ENCODE data around the gene OR10A4.

OR10A4 gene

GRCh38 chr11:6919698-6920097 is 43.3 kb downstream of the OR10A4 start:
- no peak for TF ChIP-seq CTCF (IDR thresholded peaks at IDR 0.05; ENCODE audit: insufficient read depth, low read depth, low read length, missing control alignments)
- no peak overlapping the region for H3K4me3 ChIP-seq (ENCODE audit: low read length)
- DNase-seq (ENCODE audit: low read depth): no peak

- H3K4me3 ChIP-seq (ENCODE audit: low read length): no peak within 1 kb of the TSS
- DNase-seq (ENCODE audit: low read depth): no peak
- TF ChIP-seq CTCF (IDR thresholded peaks at IDR 0.05; ENCODE audit: insufficient read depth, low read depth, low read length, missing control alignments): no peak
Measured at GRCh38 chr11:6920702-6921101, 44.3 kb downstream of the OR10A4 start, which contains the start of gene OR2D3. Gene OR2D3, plus strand, starts transcription at chr11:6921002. Its CDS starts 0 bp downstream, at chr11:6921002.

GRCh38 chr11:6925007-6925577 is 48.7 kb downstream of the OR10A4 start:
- DNase-seq (ENCODE audit: low read depth): no peak
- no peak for TF ChIP-seq CTCF (IDR thresholded peaks at IDR 0.05; ENCODE audit: insufficient read depth, low read depth, low read length, missing control alignments)
- no peak overlapping the region for H3K4me3 ChIP-seq (ENCODE audit: low read length)

GRCh38 chr11:6925636-6926207 is 49.3 kb downstream of the OR10A4 start:
- H3K4me3 ChIP-seq (ENCODE audit: low read length): peak overlapping the region; percentile 73
- TF ChIP-seq CTCF (IDR thresholded peaks at IDR 0.05; ENCODE audit: insufficient read depth, low read depth, low read length, missing control alignments): no peak
- peak; percentile 49 for DNase-seq (ENCODE audit: low read depth)

- DNase-seq (ENCODE audit: low read depth): peak; percentile 88
- H3K4me3 ChIP-seq (ENCODE audit: low read length): peak within 1 kb of the TSS; percentile 73
- TF ChIP-seq CTCF (IDR thresholded peaks at IDR 0.05; ENCODE audit: insufficient read depth, low read depth, low read length, missing control alignments): no peak
Measured at GRCh38 chr11:6926208-6927029, 50.0 kb downstream of the OR10A4 start, which contains the start of gene ZNF215. Gene ZNF215, plus strand, starts transcription at chr11:6926426. Its CDS starts 5,847 bp downstream, at chr11:6932273.

- peak; percentile 2 for DNase-seq (ENCODE audit: low read depth)
- TF ChIP-seq CTCF (IDR thresholded peaks at IDR 0.05; ENCODE audit: insufficient read depth, low read depth, low read length, missing control alignments): no peak
- H3K4me3 ChIP-seq (ENCODE audit: low read length): peak overlapping the region; percentile 73
Measured at GRCh38 chr11:6927030-6927617, 50.7 kb downstream of the OR10A4 start.
